Tibial nerve (tissue), 4 donors: Measurements from ENCODE around the gene IKZF1. TPM values are rescaled to one million over a fixed set of nuclear protein-coding genes. Genes with fewer than 3 reads are reported as not detected.

Source experiments
- DNase-seq, 2 donors: peaks; one replicate each; pipeline ENCODE4 v3.0.0-alpha.2; 2019; ENCODE audit warnings: low spot score in 2 of 2
- H3K27ac ChIP-seq, 4 donors: fragments of 200-600 bp; sonication (generic) in 3 of 4; one replicate each; pipeline ENCODE4 v1.5.1; 2017 to 2019; ENCODE audit warnings: mild to moderate bottlenecking in 1 of 4
- H3K27me3 ChIP-seq, 2 donors: fragments of 200-600 bp; sonication (generic) in 1 of 2; one replicate each; pipeline versions ENCODE4 v1.5.1 to v1.6.0; 2017 to 2019
- H3K36me3 ChIP-seq, 3 donors: fragments of 200-600 bp; sonication (generic); one replicate each; pipeline ENCODE4 v1.5.1; 2018 to 2019
- H3K4me1 ChIP-seq, 4 donors: fragments of 200-600 bp; sonication (generic) in 3 of 4; one replicate each; pipeline ENCODE4 v1.5.1; 2017 to 2019
- H3K4me3 ChIP-seq, 4 donors: fragments of 200-600 bp; sonication (generic) in 3 of 4; one replicate each; pipeline ENCODE4 v1.5.1; 2017 to 2019; ENCODE audit warnings: mild to moderate bottlenecking in 1 of 4, moderate library complexity in 1 of 4
- H3K9me3 ChIP-seq, 4 donors: fragments of 200-600 bp; sonication (generic) in 3 of 4; one replicate each; pipeline ENCODE4 v1.5.1; 2017 to 2019
- CTCF ChIP-seq, 5 experiments: fragments of 200-600 bp in 3 of 5; fragments of 450-650 bp in 2 of 5; sonication (generic) in 3 of 5; IDR thresholded peaks; one replicate each; pipeline ENCODE4 v1.5.1; 2016 to 2019; ENCODE audit warnings: antibody characterized with exemption in 5 of 5, mild to moderate bottlenecking in 3 of 5, moderate library complexity in 2 of 5
- EP300 ChIP-seq, 2 donors: sonication (generic); formaldehyde crosslinking; IDR thresholded peaks; one replicate each; pipeline ENCODE4 v1.6.1; 2017; ENCODE audit warnings: antibody characterized with exemption in 2 of 2, mild to moderate bottlenecking in 1 of 2
- POLR2A ChIP-seq, 2 donors: fragments of 450-650 bp; IDR thresholded peaks; one replicate each; pipeline ENCODE4 v1.6.1; 2017; ENCODE audit warnings: antibody characterized with exemption in 2 of 2, mild to moderate bottlenecking in 2 of 2, moderate library complexity in 2 of 2
- WGBS, 2 donors: methylation state at CpG; one replicate each; pipeline ENCODE4 v1.1.5; 2018; 5-methylcytosine and 5-hydroxymethylcytosine counted together
- total RNA-seq, 4 donors: library from RNA; depleted of rRNA; stranded (reverse); fragments of >200 nt; gene quantifications; one replicate each; pipeline ENCODE4 v1.1.0, GENCODE V29; 2016

IKZF1 gene
- total RNA-seq, 4 donors from 2014 or later: 9.6 to 32.1 (median 20.7) TPM

GRCh38 chr7:50422858-50423257 is 118.3 kb downstream of the IKZF1 start:
- no peaks in the 10 kb centered on the region for H3K4me1 ChIP-seq
- no peaks in the 10 kb centered on the region for H3K27me3 ChIP-seq
- WGBS, 2 donors: 87 to 91% methylated on average over 6 of the region's 6 CpGs
- no peak overlapping the region for H3K27ac ChIP-seq
- H3K36me3 ChIP-seq: no peaks in the 10 kb centered on the region
- TF ChIP-seq POLR2A (IDR thresholded peaks at IDR 0.05) (no peak), CTCF (IDR thresholded peaks at IDR 0.05) (no peak), EP300 (IDR thresholded peaks at IDR 0.05) (no peak)
- H3K4me3 ChIP-seq: no peak overlapping the region
- DNase-seq: no peak
- H3K9me3 ChIP-seq: no peaks in the 10 kb centered on the region

GRCh38 chr7:50423860-50424259 is 119.3 kb downstream of the IKZF1 start:
- TF ChIP-seq POLR2A (IDR thresholded peaks at IDR 0.05): no peak
- no peak for TF ChIP-seq CTCF (IDR thresholded peaks at IDR 0.05)
- no peak for TF ChIP-seq EP300 (IDR thresholded peaks at IDR 0.05)

GRCh38 chr7:50425318-50425717 is 120.8 kb downstream of the IKZF1 start:
- Histone ChIP-seq H3K4me3 (no peak overlapping the region), H3K36me3 (no peaks in the 10 kb centered on the region), H3K4me1 (no peaks in the 10 kb centered on the region), H3K27ac (no peak overlapping the region), H3K9me3 (no peaks in the 10 kb centered on the region), H3K27me3 (no peaks in the 10 kb centered on the region)
- 85 to 86% methylated on average over 6 of the region's 6 CpGs for WGBS, 2 donors
- TF ChIP-seq EP300 (IDR thresholded peaks at IDR 0.05): no peak
- TF ChIP-seq POLR2A (IDR thresholded peaks at IDR 0.05): no peak
- TF ChIP-seq CTCF (IDR thresholded peaks at IDR 0.05): no peak
- DNase-seq: no peak

More at GRCh38 chr7:50423860-50424259, 119.3 kb downstream of the IKZF1 start:
- Histone ChIP-seq H3K36me3 (no peaks in the 10 kb centered on the region), H3K27ac (no peak overlapping the region), H3K4me3 (no peak overlapping the region), H3K27me3 (no peaks in the 10 kb centered on the region), H3K4me1 (no peaks in the 10 kb centered on the region), H3K9me3 (no peaks in the 10 kb centered on the region)
- DNase-seq: no peak
- 60 to 80% methylated on average over 4 of the region's 4 CpGs for WGBS, 2 donors

- H3K4me1 ChIP-seq: no peaks in the 10 kb centered on the region
- TF ChIP-seq CTCF (IDR thresholded peaks at IDR 0.05) (no peak), EP300 (IDR thresholded peaks at IDR 0.05) (no peak), POLR2A (IDR thresholded peaks at IDR 0.05) (no peak)
- no peaks in the 10 kb centered on the region for H3K9me3 ChIP-seq
- no peaks in the 10 kb centered on the region for H3K27me3 ChIP-seq
- WGBS, 2 donors: 91 to 94% methylated on average over 5 of the region's 5 CpGs
- H3K36me3 ChIP-seq: no peaks in the 10 kb centered on the region
- no peak for DNase-seq
- H3K27ac ChIP-seq: no peak overlapping the region
- no peak overlapping the region for H3K4me3 ChIP-seq
Measured at GRCh38 chr7:50426280-50427045, 121.9 kb downstream of the IKZF1 start.

GRCh38 chr7:50427518-50427917 is 123.0 kb downstream of the IKZF1 start:
- Histone ChIP-seq H3K27me3 (no peaks in the 10 kb centered on the region), H3K27ac (no peak overlapping the region), H3K36me3 (no peaks in the 10 kb centered on the region), H3K4me3 (no peak overlapping the region), H3K9me3 (no peaks in the 10 kb centered on the region), H3K4me1 (no peaks in the 10 kb centered on the region)
- 85 to 91% methylated on average over 2 of the region's 2 CpGs for WGBS, 2 donors
- TF ChIP-seq CTCF (IDR thresholded peaks at IDR 0.05): no peak
- TF ChIP-seq POLR2A (IDR thresholded peaks at IDR 0.05): no peak
- no peak for TF ChIP-seq EP300 (IDR thresholded peaks at IDR 0.05)
- DNase-seq: no peak
